Loucy (cell line): ENCODE data around the gene GALT.

Experiments used
- H2AFZ ChIP-seq: fragments of 200-600 bp; sonication (generic); 2 replicates; pipeline ENCODE4 v1.6.0; 2016; ENCODE audit warnings: antibody characterized with exemption, mild to moderate bottlenecking, low read length, moderate library complexity
- H3F3A ChIP-seq: fragments of 200-600 bp; 2 replicates; pipeline ENCODE4 v1.6.0; 2016; ENCODE audit warnings: antibody characterized with exemption, low read depth, mild to moderate bottlenecking
- H3K27me3 ChIP-seq: fragments of 200-600 bp; sonication (generic); 2 replicates; pipeline ENCODE4 v1.6.1; 2014; ENCODE audit warnings: low read length, mild to moderate bottlenecking; ENCODE audit not compliant: insufficient read depth, poor library complexity, severe bottlenecking
- H3K36me3 ChIP-seq: fragments of 200-600 bp; sonication (generic); 2 replicates; pipeline ENCODE4 v1.6.1; 2016; ENCODE audit warnings: low read length; ENCODE audit not compliant: insufficient read depth
- H3K4me1 ChIP-seq: fragments of 200-600 bp; sonication (generic); 2 replicates; pipeline ENCODE4 v1.5.1; 2014; ENCODE audit warnings: low read length, mild to moderate bottlenecking; ENCODE audit not compliant: insufficient read depth, poor library complexity, severe bottlenecking
- H3K4me2 ChIP-seq: fragments of 200-600 bp; sonication (generic); 2 replicates; pipeline ENCODE4 v1.6.0; 2014; ENCODE audit warnings: antibody characterized with exemption, low read length, low read depth, mild to moderate bottlenecking; ENCODE audit not compliant: poor library complexity, severe bottlenecking
- H3K4me3 ChIP-seq: fragments of 200-600 bp; sonication (generic); 2 replicates; pipeline ENCODE4 v1.5.1; 2014; ENCODE audit warnings: low read length, mild to moderate bottlenecking, mixed read lengths; ENCODE audit not compliant: poor library complexity, severe bottlenecking
- H3K79me2 ChIP-seq: fragments of 200-600 bp; sonication (generic); 2 replicates; pipeline ENCODE4 v1.6.1; 2014; ENCODE audit warnings: low read length; ENCODE audit not compliant: insufficient read depth
- H3K9ac ChIP-seq: fragments of 200-600 bp; sonication (generic); 2 replicates; pipeline ENCODE4 v1.6.0; 2014; ENCODE audit warnings: mild to moderate bottlenecking, low read depth, low read length, moderate library complexity; ENCODE audit not compliant: poor library complexity, severe bottlenecking
- H3K9me2 ChIP-seq: fragments of 200-600 bp; sonication (generic); replicated peaks from 2 replicates; pipeline ENCODE4 v1.6.1; 2016; ENCODE audit warnings: low read depth, low read length, mixed read lengths
- H3K9me3 ChIP-seq: fragments of 200-600 bp; sonication (generic); 2 replicates; pipeline ENCODE4 v1.6.1; 2014; ENCODE audit warnings: mild to moderate bottlenecking, antibody characterized with exemption, low read length, low read depth; ENCODE audit not compliant: insufficient read depth
- H4K20me1 ChIP-seq: fragments of 200-600 bp; sonication (generic); 2 replicates; pipeline ENCODE4 v1.6.0; 2014; ENCODE audit warnings: antibody characterized with exemption, low read length, mild to moderate bottlenecking; ENCODE audit not compliant: insufficient read depth, poor library complexity, severe bottlenecking
- CTCF ChIP-seq: fragments of 200-600 bp; sonication (generic); conservative IDR thresholded peaks from 2 replicates; pipeline ENCODE4 v1.5.1; 2014; ENCODE audit warnings: mild to moderate bottlenecking, antibody characterized with exemption, low read length
- EZH2phosphoT487 ChIP-seq: fragments of 200-600 bp; IDR thresholded peaks from 2 replicates; pipeline ENCODE4 v1.6.1; 2018; ENCODE audit warnings: antibody characterized with exemption, mild to moderate bottlenecking, moderate library complexity, borderline replicate concordance

The GALT gene

GRCh38 chr9:34659592-34660253, 13.2 kb downstream of the GALT start:
- Histone ChIP-seq H2AFZ (no peak overlapping the region), H3K4me3 (no peak overlapping the region), H3K4me1 (peaks cover 7% of the 10 kb centered on the region), H3K9me2 (no peaks in the 10 kb centered on the region), H3K9me3 (no peaks in the 10 kb centered on the region), H3K9ac (no peak overlapping the region), H3F3A (no peaks in the 10 kb centered on the region), H3K4me2 (no peak overlapping the region), H3K79me2 (no peaks in the 10 kb centered on the region), H3K27me3 (no peaks in the 10 kb centered on the region), H3K36me3 (no peaks in the 10 kb centered on the region), H4K20me1 (no peaks in the 10 kb centered on the region)
- no peak for TF ChIP-seq CTCF
- TF ChIP-seq EZH2phosphoT487: no peak

GRCh38 chr9:34662526-34663302, 16.2 kb downstream of the GALT start, which contains the start of gene CCL27:
Gene CCL27, minus strand, starts transcription at chr9:34662657. Its CDS starts 24 bp downstream, at chr9:34662633.
- no peak within 1 kb of the TSS for H2AFZ ChIP-seq
- no peaks in the 10 kb centered on the region for H3K36me3 ChIP-seq
- peak within 1 kb of the TSS; percentile 25 for H3K9ac ChIP-seq
- H3F3A ChIP-seq: no peaks in the 10 kb centered on the region
- no peaks in the 10 kb centered on the region for H3K9me2 ChIP-seq
- peaks cover 7% of the 10 kb centered on the region for H3K4me1 ChIP-seq
- TF ChIP-seq EZH2phosphoT487 (no peak), CTCF (no peak)
- no peaks in the 10 kb centered on the region for H3K9me3 ChIP-seq
- no peak within 1 kb of the TSS for H3K4me3 ChIP-seq
- H3K27me3 ChIP-seq: no peaks in the 10 kb centered on the region
- no peak within 1 kb of the TSS for H3K4me2 ChIP-seq
- no peaks in the 10 kb centered on the region for H4K20me1 ChIP-seq
- H3K79me2 ChIP-seq: no peaks in the 10 kb centered on the region

GRCh38 chr9:34663303-34663605, 16.8 kb downstream of the GALT start:
- no peak for TF ChIP-seq EZH2phosphoT487
- TF ChIP-seq CTCF: no peak
- no peaks in the 10 kb centered on the region for H3F3A ChIP-seq
- H3K36me3 ChIP-seq: no peaks in the 10 kb centered on the region
- H4K20me1 ChIP-seq: no peaks in the 10 kb centered on the region
- no peak overlapping the region for H3K4me3 ChIP-seq
- H3K79me2 ChIP-seq: no peaks in the 10 kb centered on the region
- H3K9me2 ChIP-seq: no peaks in the 10 kb centered on the region
- H3K4me1 ChIP-seq: peaks cover 7% of the 10 kb centered on the region
- peak overlapping the region; percentile 25 for H3K9ac ChIP-seq
- no peaks in the 10 kb centered on the region for H3K27me3 ChIP-seq
- no peak overlapping the region for H2AFZ ChIP-seq
- no peak overlapping the region for H3K4me2 ChIP-seq
- H3K9me3 ChIP-seq: no peaks in the 10 kb centered on the region
